GM23338 (cell line): ENCODE measurements around the gene RSU1. TPM values are rescaled to one million over a fixed set of nuclear protein-coding genes. Genes with fewer than 3 reads are reported as not detected.

Experiments
- ATAC-seq: fragments of 200-7000 bp; cut with Tn5 transposase; 3 replicates; pipeline ENCODE4 v1.9.1; 2020
- DNase-seq: peaks from one replicate; pipeline ENCODE4 v3.0.0-alpha.2; 2015; ENCODE audit warnings: low spot score
- H2AFZ ChIP-seq: fragments of 200-600 bp; sonication (generic); 2 replicates; pipeline ENCODE4 v1.8.0; 2016; ENCODE audit warnings: antibody characterized with exemption, mild to moderate bottlenecking, moderate library complexity
- H3F3A ChIP-seq: fragments of 200-600 bp; sonication (generic); replicated peaks from 2 replicates; pipeline ENCODE4 v1.8.0; 2017; ENCODE audit warnings: antibody characterized with exemption, mixed run types, low read depth
- H3K27ac ChIP-seq: fragments of 200-600 bp; sonication (generic); 2 replicates; pipeline ENCODE4 v1.6.1; 2016; ENCODE audit warnings: low read depth
- H3K27me3 ChIP-seq: fragments of 200-600 bp; sonication (generic); 2 replicates; pipeline ENCODE4 v1.8.0; 2016; ENCODE audit warnings: mild to moderate bottlenecking, mixed run types, moderate library complexity; ENCODE audit not compliant: insufficient read depth
- H3K36me3 ChIP-seq: fragments of 200-600 bp; sonication (generic); 2 replicates; pipeline ENCODE4 v1.8.0; 2016; ENCODE audit warnings: mild to moderate bottlenecking; ENCODE audit not compliant: insufficient read depth
- H3K4me1 ChIP-seq: fragments of 200-600 bp; sonication (generic); 2 replicates; pipeline ENCODE4 v1.8.0; 2016; ENCODE audit warnings: mild to moderate bottlenecking, moderate library complexity; ENCODE audit not compliant: insufficient read depth
- H3K4me2 ChIP-seq: fragments of 200-600 bp; sonication (generic); 2 replicates; pipeline ENCODE4 v1.7.1; 2017; ENCODE audit warnings: mixed run types
- H3K4me3 ChIP-seq: fragments of 200-600 bp; sonication (generic); 2 replicates; pipeline ENCODE4 v1.6.1; 2016; ENCODE audit warnings: mixed run types
- H3K79me2 ChIP-seq: fragments of 200-600 bp; sonication (generic); replicated peaks from 2 replicates; pipeline ENCODE4 v1.8.0; 2017; ENCODE audit warnings: mild to moderate bottlenecking; ENCODE audit not compliant: insufficient read depth
- H3K9me2 ChIP-seq: fragments of 200-600 bp; sonication (generic); 2 replicates; pipeline ENCODE4 v1.8.0; 2017; ENCODE audit not compliant: insufficient read depth
- H4K20me1 ChIP-seq: fragments of 200-600 bp; sonication (generic); replicated peaks from 2 replicates; pipeline ENCODE4 v1.8.0; 2017; ENCODE audit warnings: mild to moderate bottlenecking; ENCODE audit not compliant: insufficient read depth
- H3K27ac Mint-ChIP-seq: 2 replicates; pipeline ENCODE4 v1.8.0; 2020; ENCODE audit warnings: inconsistent platforms, mild to moderate bottlenecking, moderate library complexity, mixed read lengths
- H3K27me3 Mint-ChIP-seq: 3 replicates; pipeline ENCODE4 v1.8.0; 2022; ENCODE audit warnings: low read depth, mild to moderate bottlenecking, moderate library complexity, mixed read lengths, inconsistent platforms; ENCODE audit not compliant: insufficient read depth, poor library complexity
- H3K36me3 Mint-ChIP-seq: 3 replicates; pipeline ENCODE4 v1.8.0; 2021; ENCODE audit warnings: low read depth, mild to moderate bottlenecking, inconsistent platforms, moderate library complexity, mixed read lengths
- H3K4me1 Mint-ChIP-seq: 3 replicates; pipeline ENCODE4 v1.8.0; 2020; ENCODE audit warnings: mild to moderate bottlenecking, inconsistent platforms, mixed read lengths
- H3K4me3 Mint-ChIP-seq: 3 replicates; pipeline ENCODE4 v1.8.0; 2021; ENCODE audit warnings: moderate library complexity, mild to moderate bottlenecking, inconsistent platforms, mixed read lengths
- H3K9me3 Mint-ChIP-seq: 3 replicates; pipeline ENCODE4 v1.8.0; 2020; ENCODE audit warnings: moderate library complexity, mild to moderate bottlenecking, inconsistent platforms, mixed read lengths
- CREB1 ChIP-seq: fragments of 250-450 bp; sonication (Bioruptor Pico); IDR thresholded peaks from 2 replicates; pipeline ENCODE4 v1.5.0; 2020; ENCODE audit warnings: low read depth, mild to moderate bottlenecking, moderate library complexity
- CTCF ChIP-seq, 2 experiments: fragments of 200-600 bp in 1 of 2; sonication (generic) in 1 of 2; conservative IDR thresholded peaks; 2 replicates each; pipeline versions ENCODE4 v1.5.1 to v1.6.1; 2016 to 2017; ENCODE audit warnings: antibody characterized with exemption in 2 of 2, low read depth in 2 of 2, mild to moderate bottlenecking in 2 of 2, moderate library complexity in 1 of 2
- ETS1 ChIP-seq: IDR thresholded peaks from 2 replicates; pipeline ENCODE4 v1.6.1; 2016; ENCODE audit warnings: antibody characterized with exemption
- EZH2 ChIP-seq: fragments of 200-600 bp; sonication (generic); IDR thresholded peaks from one replicate; pipeline ENCODE4 v1.8.0; 2017; ENCODE audit warnings: antibody characterized with exemption, mild to moderate bottlenecking, low read depth; ENCODE audit not compliant: unreplicated experiment
- EZH2phosphoT487 ChIP-seq: fragments of 200-600 bp; sonication (generic); IDR thresholded peaks from one replicate; pipeline ENCODE4 v1.8.1; 2018; ENCODE audit warnings: antibody characterized with exemption; ENCODE audit not compliant: unreplicated experiment
- JUNB ChIP-seq: IDR thresholded peaks from one replicate; pipeline ENCODE4 v1.6.1; 2016; ENCODE audit warnings: antibody characterized with exemption; ENCODE audit not compliant: unreplicated experiment
- NANOG ChIP-seq: IDR thresholded peaks from 2 replicates; pipeline ENCODE4 v1.6.1; 2016; ENCODE audit warnings: antibody characterized with exemption, borderline replicate concordance
- POLR2AphosphoS5 ChIP-seq: IDR thresholded peaks from 2 replicates; pipeline ENCODE4 v1.6.1; 2016; ENCODE audit warnings: antibody characterized with exemption, low read depth
- REST ChIP-seq: IDR thresholded peaks from one replicate; pipeline ENCODE4 v1.6.1; 2018; ENCODE audit warnings: antibody characterized with exemption; ENCODE audit not compliant: unreplicated experiment
- STAT1 ChIP-seq: IDR thresholded peaks from one replicate; pipeline ENCODE4 v1.6.1; 2016; ENCODE audit warnings: antibody characterized with exemption; ENCODE audit not compliant: unreplicated experiment
- ZNF114 ChIP-seq: fragments of 250-450 bp; sonication (Bioruptor Pico); IDR thresholded peaks from 2 replicates; pipeline ENCODE4 v1.5.0; 2020; ENCODE audit warnings: mild to moderate bottlenecking, moderate library complexity
- ZNF331 ChIP-seq: fragments of 250-450 bp; sonication (Bioruptor Pico); IDR thresholded peaks from 2 replicates; pipeline ENCODE4 v1.5.0; 2020; ENCODE audit warnings: low read depth, mild to moderate bottlenecking, moderate library complexity
- polyA plus RNA-seq: library from polyadenylated mRNA; unstranded; fragments of >200 nt; fragmentation: Nextera tagmentation; extraction: Ambion mirVana; gene quantifications from 2 replicates; pipeline ENCODE4 v1.2.1, GENCODE V29; 2016
- total RNA-seq: library from RNA; depleted of rRNA; stranded (reverse); fragments of >200 nt; shearing (Covaris generic); gene quantifications from 2 replicates; pipeline ENCODE4 v1.2.3, GENCODE V29; 2014

Gene RSU1
- total and polyA plus RNA-seq, 2 experiments from 2014 or later: 62.7 to 96.2 TPM

GRCh38 chr10:16770141-16770540 is 47.1 kb downstream of the RSU1 start:
- ATAC-seq: no peak
- no peak overlapping the region for H2AFZ ChIP-seq
- no peaks in the 10 kb centered on the region for H4K20me1 ChIP-seq
- Mint-ChIP-seq H3K4me1 (peaks cover 3% of the 10 kb centered on the region; the same call in 2 of the 3 replicates), H3K36me3 (no peaks in the 10 kb centered on the region), H3K27ac (no peak overlapping the region), H3K9me3 (no peaks in the 10 kb centered on the region), H3K4me3 (no peak overlapping the region), H3K27me3 (peaks cover 1% of the 10 kb centered on the region)
- H3K36me3 ChIP-seq: no peaks in the 10 kb centered on the region
- no peak overlapping the region for H3K4me2 ChIP-seq
- no peaks in the 10 kb centered on the region for H3F3A ChIP-seq
- no peaks in the 10 kb centered on the region for H3K27me3 ChIP-seq
- no peak for TF ChIP-seq ZNF331 (CRISPR knock-in tag)
- no peak for TF ChIP-seq STAT1
- no peak for TF ChIP-seq EZH2
- TF ChIP-seq ETS1: no peak
- TF ChIP-seq NANOG: no peak
- no peaks in the 10 kb centered on the region for H3K9me2 ChIP-seq
- H3K4me1 ChIP-seq: no peaks in the 10 kb centered on the region
- DNase-seq: no peak
- no peak overlapping the region for H3K4me3 ChIP-seq
- no peaks in the 10 kb centered on the region for H3K79me2 ChIP-seq
- no peak overlapping the region for H3K27ac ChIP-seq

GRCh38 chr10:16769331-16769730 is 47.9 kb downstream of the RSU1 start:
- Histone ChIP-seq H3K79me2 (no peaks in the 10 kb centered on the region), H3K27ac (no peak overlapping the region), H3K9me2 (no peaks in the 10 kb centered on the region), H3K4me2 (no peak overlapping the region), H3K27me3 (no peaks in the 10 kb centered on the region), H3K4me1 (no peaks in the 10 kb centered on the region), H3K4me3 (no peak overlapping the region), H4K20me1 (no peaks in the 10 kb centered on the region), H2AFZ (no peak overlapping the region), H3K36me3 (no peaks in the 10 kb centered on the region), H3F3A (no peaks in the 10 kb centered on the region)
- Mint-ChIP-seq H3K4me1 (peaks cover 3% of the 10 kb centered on the region; the same call in 2 of the 3 replicates), H3K27me3 (peaks cover 1% of the 10 kb centered on the region), H3K27ac (no peak overlapping the region), H3K4me3 (no peak overlapping the region), H3K36me3 (no peaks in the 10 kb centered on the region), H3K9me3 (no peaks in the 10 kb centered on the region)
- DNase-seq: no peak
- no peak for ATAC-seq
- no peak for TF ChIP-seq ZNF114 (CRISPR knock-in tag)
- no peak for TF ChIP-seq STAT1
- no peak for TF ChIP-seq NANOG
- TF ChIP-seq ETS1: no peak
- TF ChIP-seq CREB1: no peak
- no peak for TF ChIP-seq EZH2
- TF ChIP-seq CTCF (conservative IDR thresholded peaks at IDR 0.05; ENCODE audit: low read depth in 2 of 2): no peak
- TF ChIP-seq JUNB: no peak
- no peak for TF ChIP-seq REST
- no peak for TF ChIP-seq POLR2AphosphoS5
- TF ChIP-seq EZH2phosphoT487: no peak
- no peak for TF ChIP-seq ZNF331 (CRISPR knock-in tag)
